ENCODE measurements around the gene LINC01488. TPM values are rescaled to one million over a fixed set of nuclear protein-coding genes. Genes with fewer than 3 reads are reported as not detected.

Gene LINC01488
- total RNA-seq, result not detected in 2 replicates

DNA sequence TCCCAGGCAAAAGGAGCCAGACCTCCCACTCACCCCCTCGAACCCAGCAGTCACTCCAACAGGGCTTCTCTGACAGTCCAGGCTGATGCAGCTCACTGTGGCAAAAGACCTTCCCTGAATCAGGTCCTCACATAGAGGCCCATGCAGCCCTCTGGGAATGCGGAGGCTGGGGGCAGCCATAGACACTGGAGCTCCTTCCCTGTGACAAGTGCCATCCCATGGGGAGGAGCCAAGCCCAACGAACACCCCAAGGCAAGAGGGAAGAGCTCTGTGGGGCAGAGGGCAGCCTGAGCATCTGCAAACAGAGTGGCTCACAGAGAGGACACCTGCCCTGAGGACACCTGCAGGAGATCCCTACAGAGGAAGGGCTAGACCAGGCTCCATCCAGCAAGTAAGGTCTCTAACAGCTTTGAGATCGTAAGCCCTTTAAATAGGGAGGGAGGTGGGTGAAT, at the start of gene LINC01488:
LINC01488 (plus strand) TSS at position 271 of the 452 bp plus-strand sequence.

Other genes with a start within 250 kb of the LINC01488 start
- 0.49 and 0.97 TPM in 2 replicates for gene MYEOV, start 187.5 kb upstream of the LINC01488 start, total RNA-seq
- 179 and 332 TPM in 2 replicates for gene CCND1, start 159.5 kb downstream of the LINC01488 start, total RNA-seq
- gene LTO1, start 193.7 kb downstream of the LINC01488 start, total RNA-seq, result 17.5 and 24.5 TPM in 2 replicates
- not detected in 2 replicates for gene FGF19, start 222.4 kb downstream of the LINC01488 start, total RNA-seq